Stimulated activated CD4-positive, alpha-beta T cell treated with anti-CD3 and anti-CD28 coated beads, Interleukin-12 subunit alpha, Interleukin-12 subunit beta, amount 100 ng/mL, for 48 hours (primary cell): ENCODE measurements around the gene CPXM2.

Experiments used
- DNase-seq, 3 donors: peaks; one replicate each; pipeline ENCODE4 v3.0.0-alpha.2; 2020; ENCODE audit warnings: low read depth in 2 of 3, low spot score in 1 of 3

CPXM2 gene

DNA sequence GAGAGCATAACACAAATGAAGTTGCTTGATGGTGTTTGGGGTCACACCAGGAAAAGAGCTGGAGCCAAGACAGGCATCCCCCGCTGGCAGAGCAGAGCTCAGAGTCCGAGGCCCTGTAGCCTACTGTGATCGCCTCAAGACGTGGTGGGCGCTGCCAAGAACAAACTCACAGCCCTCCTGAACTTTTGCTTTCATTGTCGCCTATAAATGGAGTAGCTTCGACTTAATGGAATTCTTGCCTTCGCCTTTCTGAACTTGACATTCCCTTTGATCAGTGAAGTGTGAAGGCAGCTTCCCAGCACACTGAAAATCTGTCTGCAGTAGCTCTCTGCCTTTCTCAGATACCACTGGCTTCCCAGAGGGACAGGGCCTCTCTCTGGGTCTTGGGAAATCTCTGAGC is 21.3 kb downstream of the CPXM2 start:
- DNase-seq = no peak

DNA sequence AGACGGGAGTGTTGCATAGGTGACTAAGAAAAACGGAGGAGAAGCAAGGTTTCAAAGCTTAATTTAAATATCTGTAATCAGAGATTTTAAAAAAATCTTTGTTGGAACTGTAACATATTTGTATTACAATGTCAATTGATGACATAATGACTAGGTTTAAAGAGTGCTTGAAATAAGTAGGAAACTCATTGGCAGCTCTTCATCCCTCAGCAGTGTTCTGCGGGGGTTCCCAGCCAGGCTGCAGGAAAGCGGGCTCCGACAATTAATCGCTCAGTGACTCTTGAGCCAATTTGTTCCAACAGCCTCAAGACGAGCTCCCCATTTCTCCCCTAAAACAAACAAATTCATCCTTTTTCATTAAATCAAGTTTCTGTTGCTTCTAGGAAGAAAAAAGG is 22.6 kb downstream of the CPXM2 start:
- no peak for DNase-seq

DNA sequence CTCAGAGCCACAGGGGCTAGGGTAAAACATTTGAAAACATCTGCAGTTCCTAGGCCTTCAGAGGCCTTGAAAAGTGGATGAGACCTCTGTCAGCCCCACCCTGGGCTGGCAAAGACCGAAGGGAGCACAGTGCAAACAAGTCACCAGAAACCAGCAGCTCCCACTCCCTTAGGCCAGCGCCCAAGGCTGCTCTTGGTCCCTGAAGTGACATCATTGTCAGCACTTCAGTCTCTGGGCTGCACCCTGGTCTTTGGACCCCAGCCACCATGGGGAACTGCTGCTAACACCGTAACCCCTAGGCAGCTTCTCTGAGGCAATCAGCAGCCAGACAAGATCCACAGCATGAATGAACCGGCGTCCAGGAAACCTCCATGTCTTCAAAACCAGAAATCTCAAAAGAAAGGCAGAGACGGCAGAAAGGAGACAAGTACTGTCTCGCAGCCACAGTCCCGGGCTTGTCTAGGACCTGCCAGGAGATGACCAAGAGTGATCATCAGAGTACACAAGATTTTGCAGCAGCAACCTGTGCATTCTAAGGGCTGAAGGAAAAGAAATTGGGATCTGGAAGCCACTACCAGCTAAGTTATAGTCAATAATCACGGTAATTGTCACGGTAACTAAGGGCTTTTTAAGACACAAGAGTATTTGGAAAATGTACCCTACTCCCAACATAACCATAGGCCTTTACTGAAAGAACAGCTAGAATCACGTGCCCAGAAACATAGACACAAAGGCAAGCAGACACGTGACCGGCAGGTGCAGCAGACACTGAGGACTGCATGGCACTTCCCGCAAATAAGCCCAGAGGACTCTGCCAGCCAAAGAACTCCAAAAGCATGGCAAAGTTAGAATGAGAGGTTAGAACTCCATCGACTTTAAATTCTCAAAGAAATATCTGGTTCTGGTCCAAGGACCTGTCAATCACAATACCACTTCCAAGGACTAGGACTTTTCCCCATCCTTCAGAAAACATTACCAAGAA is 23.3 kb downstream of the CPXM2 start:
- no peak for DNase-seq

DNA sequence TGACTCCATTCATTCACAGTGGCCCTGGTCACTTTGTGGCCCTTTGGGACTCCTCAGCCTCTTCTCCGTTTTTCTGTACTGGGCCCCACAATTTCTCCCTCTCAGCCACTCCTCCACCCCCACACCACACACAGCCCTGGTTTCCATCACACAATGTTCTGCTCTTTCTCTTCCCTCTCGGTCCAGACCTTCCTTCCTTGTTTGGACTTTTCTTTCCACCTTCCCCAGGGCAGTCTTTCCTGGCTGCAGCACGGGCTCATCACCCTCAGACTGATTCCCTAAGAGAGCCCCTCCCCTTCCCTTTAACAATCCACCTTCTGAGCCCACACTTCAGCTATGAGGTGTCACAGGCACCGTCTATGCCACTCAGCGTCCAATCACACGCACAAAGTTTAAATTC is 25.7 kb downstream of the CPXM2 start:
- DNase-seq = no peak

DNA sequence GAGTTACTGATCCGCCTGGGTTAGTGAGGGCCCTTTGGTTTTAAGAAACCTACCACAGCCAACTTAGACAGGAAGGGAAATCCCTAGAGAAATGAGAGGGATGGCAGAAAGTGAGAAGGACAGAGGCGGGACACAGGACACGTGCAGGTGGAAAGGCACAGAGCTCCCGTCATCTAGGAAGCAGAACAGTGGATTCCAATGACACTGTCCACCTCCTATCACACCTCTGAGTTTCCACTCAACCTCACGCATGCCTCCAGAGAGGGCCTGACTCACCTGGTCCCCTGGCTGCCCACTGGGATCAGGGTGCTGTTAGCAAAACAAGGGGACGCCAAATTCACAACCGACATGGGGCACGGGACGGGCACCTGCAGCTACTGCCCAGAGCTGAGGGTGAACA is 26.3 kb downstream of the CPXM2 start:
- no peak for DNase-seq

DNA sequence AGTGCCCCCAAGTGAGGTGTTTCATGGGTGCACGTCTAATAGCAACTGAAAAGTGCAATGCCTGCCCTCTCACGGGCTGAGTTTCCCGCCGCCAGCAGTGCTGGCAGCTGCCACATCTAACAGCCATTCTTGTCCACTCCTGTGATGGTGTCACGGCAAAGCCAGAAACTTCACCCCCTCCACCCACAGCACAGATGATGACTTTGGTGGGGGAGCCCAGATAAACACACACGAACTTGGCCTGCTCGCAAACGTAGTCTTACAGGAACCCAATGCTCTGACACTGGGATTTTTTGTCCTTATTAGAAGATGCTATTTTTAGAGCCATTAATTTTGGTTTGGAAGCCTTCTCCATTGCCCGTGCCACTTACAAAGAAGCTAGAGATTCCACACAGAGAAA is 26.7 kb downstream of the CPXM2 start:
- no peak for DNase-seq

DNA sequence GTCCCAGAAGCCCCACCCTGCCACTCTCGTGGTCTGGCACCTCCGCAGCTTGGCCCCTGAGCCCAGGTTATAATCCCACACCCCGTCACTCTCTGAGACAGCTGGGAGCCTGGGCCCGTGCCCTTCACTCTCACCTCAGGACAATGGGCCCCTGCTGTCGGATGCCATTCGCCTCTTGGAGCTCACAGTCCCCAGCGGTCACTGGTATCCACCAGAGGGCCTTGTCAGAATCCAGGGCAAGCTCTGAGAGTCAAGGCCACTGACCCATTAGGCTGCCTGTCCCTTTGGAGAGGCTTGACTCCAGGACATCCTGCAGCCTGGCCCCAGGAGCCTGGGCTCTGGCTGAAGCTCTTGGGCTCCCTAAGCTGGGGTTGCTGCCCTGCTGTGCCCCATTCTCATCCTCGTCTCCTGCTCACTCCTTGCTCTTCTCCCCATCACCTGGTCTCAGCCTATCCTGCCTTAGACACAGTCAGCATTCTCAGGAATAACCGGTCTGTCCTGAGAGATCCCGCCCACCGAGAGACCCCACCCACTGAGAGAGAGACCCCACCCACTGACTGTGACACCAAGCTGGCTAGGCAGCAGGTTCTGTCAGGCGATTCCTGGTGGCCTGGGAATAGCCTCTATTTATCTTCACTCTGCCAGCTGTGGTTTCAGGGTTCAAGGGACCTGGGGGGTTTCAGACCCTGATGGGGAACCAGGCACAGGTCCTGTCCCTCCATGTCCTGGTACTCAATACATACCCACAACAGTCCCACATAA is 27.7 kb downstream of the CPXM2 start:
- no peak for DNase-seq

DNA sequence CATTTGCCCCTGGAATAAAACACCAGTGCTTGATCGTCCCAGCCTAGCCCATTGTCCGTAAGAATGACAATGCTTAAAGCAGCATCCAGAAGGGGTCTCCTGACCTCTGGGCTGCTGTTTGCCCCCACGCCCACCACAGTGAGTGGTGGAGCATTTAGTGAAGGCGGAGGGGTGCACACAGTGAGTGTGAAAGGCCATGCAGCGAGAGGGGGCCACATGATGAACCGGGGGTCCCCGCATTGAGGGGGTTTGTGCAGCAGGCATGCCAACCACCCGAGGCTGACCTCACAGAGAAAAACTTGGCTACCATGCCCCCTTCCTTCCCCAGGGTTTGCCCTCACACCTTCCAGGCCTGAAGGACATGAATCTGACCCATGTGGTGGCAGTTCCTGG is 28.4 kb downstream of the CPXM2 start:
- DNase-seq = no peak

DNA sequence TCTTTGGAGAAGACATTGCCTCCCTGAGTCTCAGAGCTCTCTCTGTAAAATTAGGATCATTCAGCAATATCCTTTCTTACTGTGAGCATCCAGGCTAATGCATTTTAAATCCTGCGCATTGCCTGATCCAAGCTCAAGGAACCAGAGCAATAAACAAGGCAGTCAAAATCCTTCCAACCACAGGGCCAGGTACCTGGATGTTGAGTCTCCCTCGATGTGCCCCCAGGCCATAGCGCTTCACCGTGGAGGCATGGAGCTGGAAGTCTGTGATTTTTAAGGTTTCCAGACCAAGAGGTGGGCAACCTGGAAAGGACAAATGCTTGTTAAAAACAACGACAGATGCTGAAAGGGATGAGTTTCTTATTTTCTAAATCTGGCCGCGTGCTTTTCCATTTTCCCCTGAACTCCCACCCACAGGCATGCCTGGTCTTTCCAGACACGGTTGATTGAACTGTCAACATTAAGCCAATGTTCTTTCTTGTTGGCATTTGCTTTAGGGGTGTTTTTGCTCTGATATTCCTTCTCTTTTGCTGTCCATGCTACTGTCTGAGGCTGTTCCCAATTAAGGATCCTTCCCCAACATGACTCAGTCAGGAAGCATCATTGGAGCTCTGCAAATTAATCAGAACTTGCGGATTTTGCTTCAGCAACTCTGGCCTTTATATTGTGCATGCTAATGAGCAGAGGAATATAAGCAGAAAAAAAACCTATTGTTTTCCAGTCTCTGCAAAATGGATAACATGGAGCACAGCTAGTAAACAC is 29.0 kb downstream of the CPXM2 start:
- no peak for DNase-seq

DNA sequence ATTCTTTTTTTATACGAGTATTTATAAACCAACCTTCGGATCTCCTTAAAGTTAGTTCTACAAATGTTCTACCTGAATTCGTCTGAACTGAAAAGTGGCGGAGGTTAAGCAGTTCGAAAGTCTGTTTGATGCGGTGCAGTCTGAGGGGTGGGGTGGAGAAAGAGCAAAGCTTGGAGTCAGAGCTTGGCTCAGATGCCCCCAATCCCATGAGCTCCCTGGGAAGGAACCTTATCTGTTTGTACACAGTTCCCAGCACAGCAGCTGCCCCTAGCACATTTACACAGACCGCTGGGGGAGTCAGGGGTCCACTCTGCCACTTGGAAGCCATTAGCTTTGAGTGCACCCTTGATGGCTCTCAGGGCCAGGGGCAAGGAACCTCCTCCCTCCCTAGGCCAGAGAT is 30.8 kb downstream of the CPXM2 start:
- DNase-seq = no peak

DNA sequence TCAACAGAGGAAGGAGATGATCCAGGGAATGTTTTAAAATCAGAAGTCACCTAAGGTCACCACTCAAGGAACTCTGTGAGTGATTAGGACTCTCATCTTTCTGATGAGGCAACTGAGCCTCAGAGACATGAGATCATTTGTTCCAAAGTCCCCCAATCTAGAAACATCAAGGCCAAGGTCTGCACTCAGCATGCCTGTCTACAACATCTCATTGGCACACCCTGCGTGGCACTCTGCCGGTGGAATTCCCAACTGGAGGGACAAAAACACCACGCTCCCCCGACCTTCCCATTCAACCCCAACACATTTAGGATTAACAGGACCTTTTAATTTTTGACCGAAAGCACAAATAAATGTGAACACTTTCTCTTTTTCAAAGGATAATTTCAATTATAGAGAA is 31.4 kb downstream of the CPXM2 start:
- DNase-seq = no peak

DNA sequence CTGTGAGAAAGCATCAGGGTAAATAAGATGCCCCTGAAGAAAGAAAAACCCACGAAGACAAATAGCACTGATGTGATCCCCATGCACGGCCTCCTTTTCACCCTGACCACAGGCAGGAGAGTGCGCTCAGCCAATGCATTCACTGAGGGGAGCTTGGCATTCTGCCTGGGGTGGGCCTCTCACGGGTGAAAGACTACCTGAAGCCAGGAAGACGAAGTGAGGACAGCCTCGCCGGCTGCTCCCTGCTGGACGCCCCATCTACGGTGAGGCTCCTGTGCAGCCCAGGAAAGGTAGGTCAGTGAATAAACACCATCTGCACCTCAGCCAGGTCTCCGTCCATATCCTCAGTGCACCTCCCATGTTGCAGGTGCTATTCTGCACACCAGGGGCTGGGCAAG is 32.0 kb downstream of the CPXM2 start:
- DNase-seq = no peak

DNA sequence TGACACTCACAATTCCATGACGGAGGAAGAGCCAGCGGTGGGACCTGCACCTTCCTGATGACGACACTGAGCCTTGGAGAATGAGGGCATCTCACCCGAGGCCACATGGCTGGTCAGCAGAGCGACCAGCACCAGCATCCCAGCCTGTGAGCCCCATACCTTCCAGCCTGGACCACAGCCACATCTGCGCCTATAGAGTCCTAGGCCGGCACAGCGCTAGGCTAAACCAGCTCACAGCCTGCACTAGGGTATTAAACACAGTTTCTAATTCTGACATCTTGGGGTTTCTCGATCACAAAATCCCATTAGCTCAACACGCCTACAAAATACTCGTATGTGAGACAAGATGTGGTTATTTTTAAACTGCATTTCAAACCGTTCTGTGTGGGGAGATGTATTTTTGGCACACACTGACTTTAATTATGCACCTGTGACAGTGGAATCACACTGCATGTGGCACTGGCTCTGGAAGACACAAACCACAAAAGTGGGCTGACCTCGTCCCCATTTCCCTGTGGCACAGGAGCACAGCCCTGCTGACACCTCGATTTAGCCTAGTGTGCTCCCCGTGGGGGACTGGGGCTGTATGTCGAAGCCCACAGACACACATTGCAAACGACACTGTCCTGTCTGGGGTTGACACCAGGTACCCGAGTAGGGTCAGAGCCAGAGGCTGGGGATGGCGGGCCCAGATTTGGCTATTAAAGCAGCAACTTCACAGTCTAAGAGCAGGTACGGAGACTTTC is 32.5 kb downstream of the CPXM2 start:
- no peak for DNase-seq

DNA sequence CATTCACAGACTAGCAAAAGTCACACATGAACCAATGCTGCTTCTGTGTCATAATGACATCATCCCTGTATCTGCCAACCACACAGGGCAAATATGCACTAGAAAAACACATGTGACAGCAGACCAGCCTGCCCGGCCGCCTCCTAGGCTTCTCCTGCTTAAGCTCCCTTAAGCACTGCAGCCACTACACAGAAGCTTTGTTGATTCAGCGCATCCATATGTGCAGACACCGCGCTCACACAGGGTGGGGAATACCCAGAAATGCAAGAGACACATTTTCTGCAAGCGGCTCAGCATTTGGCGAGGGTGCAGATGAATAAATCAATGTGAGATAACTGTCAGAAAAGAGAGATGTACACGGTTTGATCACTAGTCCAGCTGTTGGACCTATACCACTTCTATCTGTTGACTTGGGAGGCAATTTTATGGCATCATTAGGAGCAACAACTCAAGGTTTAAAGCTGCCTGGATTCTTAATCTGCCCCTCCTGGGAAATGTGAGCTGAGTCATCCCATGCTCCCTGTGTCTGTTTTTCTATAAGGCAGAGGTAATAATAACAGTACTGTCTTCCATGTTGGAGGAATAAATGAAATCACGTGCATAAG is 33.4 kb downstream of the CPXM2 start:
- no peak for DNase-seq

DNA sequence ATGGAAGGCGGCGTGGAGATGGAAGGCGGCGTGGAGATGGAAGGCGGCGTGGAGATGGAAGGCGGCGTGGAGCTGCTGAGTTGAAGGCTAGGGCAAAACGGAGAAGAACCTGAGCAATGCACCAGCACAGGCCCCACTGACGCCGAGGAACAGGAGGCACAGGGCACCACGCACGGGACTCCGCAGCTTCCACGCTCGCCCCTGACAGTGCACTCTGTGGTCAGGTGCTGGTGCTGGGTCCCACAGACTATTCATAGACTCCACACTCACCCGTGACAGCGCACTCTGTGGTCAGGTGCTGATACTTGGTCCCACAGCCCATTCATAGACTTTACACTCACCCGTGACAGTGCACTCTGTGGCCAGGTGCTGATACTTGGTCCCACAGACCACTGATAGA is 34.0 kb downstream of the CPXM2 start:
- no peak for DNase-seq

DNA sequence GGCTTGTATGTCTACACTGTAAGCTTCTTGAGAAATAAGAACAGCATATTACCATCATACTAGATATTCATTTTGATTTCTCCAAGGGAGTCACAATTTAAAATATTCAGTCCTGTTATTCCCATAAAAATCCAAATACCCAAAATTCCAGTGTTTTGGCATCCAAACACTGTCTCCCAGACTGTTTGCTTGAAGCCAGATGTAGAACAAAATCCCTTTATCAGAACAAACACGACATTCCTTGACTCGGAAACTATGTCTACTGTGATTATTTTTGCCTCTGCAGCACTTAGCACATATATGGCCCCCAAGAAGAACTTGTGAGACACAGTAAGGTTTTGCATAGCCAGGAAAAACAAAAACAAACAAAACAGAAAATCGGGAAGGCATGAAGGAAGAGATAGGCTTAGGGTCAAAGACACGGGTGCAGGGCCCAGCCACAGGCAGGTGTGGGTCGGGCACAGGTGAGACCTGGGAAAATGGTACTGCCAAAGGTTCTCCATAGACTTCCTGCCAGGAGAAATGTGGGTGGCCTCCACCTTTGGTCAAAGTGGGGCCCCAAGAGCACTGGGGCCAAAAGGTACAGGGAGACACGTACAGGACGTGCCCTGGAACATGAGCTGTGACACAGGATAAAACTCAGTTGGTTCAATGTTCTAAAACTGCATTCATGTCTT is 36.5 kb downstream of the CPXM2 start:
- DNase-seq = no peak

DNA sequence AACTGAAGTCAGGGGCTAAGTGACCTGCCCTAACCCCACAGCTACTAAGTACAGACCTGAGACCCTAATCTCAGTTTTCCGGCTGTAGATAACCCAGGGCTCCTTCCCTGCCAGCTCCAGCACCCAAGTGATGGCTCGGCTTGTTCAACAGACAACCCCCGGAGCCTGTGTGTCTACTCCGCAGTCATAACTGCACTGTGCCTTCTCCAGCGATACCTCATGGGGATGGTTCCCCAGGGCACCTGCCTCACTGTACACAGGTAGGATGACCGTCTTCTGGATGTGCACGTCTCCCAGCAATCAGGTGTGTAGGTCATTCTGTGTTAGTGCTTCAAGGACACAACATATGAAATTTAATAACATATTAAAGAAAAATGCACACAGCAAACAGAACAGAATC is 37.1 kb downstream of the CPXM2 start:
- no peak for DNase-seq

DNA sequence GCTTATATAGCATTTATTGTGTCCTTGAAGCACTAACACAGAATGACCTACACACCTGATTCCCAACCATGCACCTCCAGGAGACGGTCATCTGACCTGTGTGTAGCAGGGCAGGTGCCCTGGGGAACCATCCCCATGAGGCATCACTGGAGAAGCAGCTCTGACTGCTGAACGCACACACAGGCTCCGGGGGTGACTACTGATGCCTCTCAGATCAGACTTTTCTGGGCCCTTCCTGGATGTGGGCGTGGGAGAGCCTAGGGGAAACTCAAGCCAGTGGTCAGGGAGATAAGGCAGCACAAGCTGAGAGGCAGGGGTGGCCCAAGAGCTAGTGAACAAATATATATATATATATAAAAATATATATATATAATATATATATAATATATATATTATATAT is 37.6 kb downstream of the CPXM2 start:
- DNase-seq = no peak

DNA sequence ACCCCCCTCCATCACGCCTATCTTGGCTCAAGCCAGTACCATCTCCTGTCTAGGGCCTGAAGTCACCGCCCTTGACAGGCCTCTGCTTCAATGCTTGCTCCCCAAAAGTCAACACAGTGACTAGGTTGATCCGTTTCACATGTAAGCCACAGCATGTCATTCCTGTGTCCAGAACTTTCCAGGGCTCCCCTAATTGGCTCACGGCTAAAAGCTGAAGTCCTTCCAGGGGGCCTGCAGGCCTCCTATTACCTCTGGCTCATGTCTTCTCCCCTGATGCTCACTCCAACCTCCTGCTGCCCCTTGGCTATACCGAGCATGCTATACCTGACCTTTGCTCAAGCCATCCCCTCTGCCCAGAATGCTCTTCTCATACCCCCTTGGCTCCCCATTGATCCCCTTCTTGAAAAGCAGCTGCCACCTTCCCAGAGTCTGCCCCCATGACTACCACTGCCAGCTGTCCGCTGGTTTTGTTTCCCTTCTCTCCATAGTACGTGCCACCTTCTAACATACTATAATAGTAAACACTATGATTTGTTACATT is 39.1 kb downstream of the CPXM2 start:
- DNase-seq = no peak
